Fibroblast of mammary gland (primary cell): ENCODE data around the gene PACRG.

Experiments used
- DNase-seq: peaks from one replicate; pipeline ENCODE4 v3.0.0-alpha.2; 2010; ENCODE audit warnings: low read depth
- H3K4me3 ChIP-seq: 2 replicates; pipeline ENCODE4 v1.5.1; 2011; ENCODE audit warnings: low read depth, mild to moderate bottlenecking, low read length, moderate library complexity; ENCODE audit not compliant: control insufficient read depth
- CTCF ChIP-seq: conservative IDR thresholded peaks from 2 replicates; pipeline ENCODE4 v1.5.1; 2011; ENCODE audit warnings: low read depth, low read length, inconsistent platforms; ENCODE audit not compliant: control insufficient read depth, insufficient read depth

PACRG gene

GRCh38 chr6:163066200-163066599 lies 338.4 kb downstream of the PACRG start:
- no peak for TF ChIP-seq CTCF
- DNase-seq: no peak
- H3K4me3 ChIP-seq: no peak overlapping the region

GRCh38 chr6:163077134-163077533 lies 349.4 kb downstream of the PACRG start:
- no peak for DNase-seq
- no peak overlapping the region for H3K4me3 ChIP-seq
- no peak for TF ChIP-seq CTCF

- no peak for DNase-seq
- TF ChIP-seq CTCF: no peak
- H3K4me3 ChIP-seq: no peak overlapping the region
Measured at GRCh38 chr6:163078712-163079111, 350.9 kb downstream of the PACRG start.

- DNase-seq: no peak
- H3K4me3 ChIP-seq: no peak overlapping the region
- TF ChIP-seq CTCF: no peak
Measured at GRCh38 chr6:163080228-163080627, 352.5 kb downstream of the PACRG start.

- DNase-seq: no peak
- H3K4me3 ChIP-seq: no peak overlapping the region
- TF ChIP-seq CTCF: no peak
Measured at GRCh38 chr6:163083141-163083540, 355.4 kb downstream of the PACRG start.

GRCh38 chr6:163085426-163085825 lies 357.7 kb downstream of the PACRG start:
- no peak for TF ChIP-seq CTCF
- no peak for DNase-seq
- H3K4me3 ChIP-seq: no peak overlapping the region
